GM21447 (cell line): Measurements from ENCODE around the gene ILF3.
A peak's percentile ranks its signal among the peaks of the same experiment; 100 is the strongest.
"Not testable (repeated sequence)": the region's sequence is repeated elsewhere in the genome, so short reads cannot be mapped to it uniquely, and the experiment has no call there.

ENCODE experiments used
- ATAC-seq: cut with Tn5 transposase; IDR thresholded peaks from one replicate; pipeline ENCODE4 v1.9.1; 2021; ENCODE audit not compliant: unreplicated experiment

Gene ILF3

DNA sequence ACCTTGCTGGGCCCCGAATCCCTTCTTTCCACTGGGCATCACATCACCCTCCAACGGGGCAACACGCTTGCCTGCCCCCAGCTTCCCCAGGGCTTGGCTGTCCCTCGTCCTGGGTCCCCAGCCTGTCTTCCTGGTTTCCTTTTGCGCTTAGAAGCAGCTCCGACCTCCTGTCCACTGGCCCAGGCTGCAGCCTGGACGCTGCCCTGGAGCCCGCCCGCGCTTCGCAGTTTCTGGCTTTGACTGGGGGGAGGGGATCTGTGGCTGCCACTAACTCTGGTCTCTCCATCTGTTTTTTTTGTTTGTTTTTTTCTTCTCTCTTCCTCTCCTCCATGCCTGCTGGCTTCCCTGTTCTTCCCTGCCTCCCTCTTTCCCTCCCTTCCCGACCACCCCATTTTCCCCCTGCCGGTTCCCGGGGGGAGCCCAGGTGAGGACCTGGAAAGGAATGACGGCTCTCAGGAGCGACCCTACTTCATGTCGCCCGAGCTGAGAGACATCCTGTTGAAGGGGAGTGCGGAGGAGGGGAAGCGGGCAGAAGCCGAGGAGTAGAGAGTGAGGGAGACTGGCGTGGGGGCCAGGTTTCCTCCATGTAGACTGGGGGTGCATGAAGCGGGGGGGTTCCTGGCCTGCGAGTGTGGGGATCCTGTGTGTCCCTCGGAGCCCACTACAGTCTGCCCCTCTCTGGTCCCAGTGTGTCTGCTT is 11.5 kb upstream of the ILF3 start:
- ATAC-seq = no peak

DNA sequence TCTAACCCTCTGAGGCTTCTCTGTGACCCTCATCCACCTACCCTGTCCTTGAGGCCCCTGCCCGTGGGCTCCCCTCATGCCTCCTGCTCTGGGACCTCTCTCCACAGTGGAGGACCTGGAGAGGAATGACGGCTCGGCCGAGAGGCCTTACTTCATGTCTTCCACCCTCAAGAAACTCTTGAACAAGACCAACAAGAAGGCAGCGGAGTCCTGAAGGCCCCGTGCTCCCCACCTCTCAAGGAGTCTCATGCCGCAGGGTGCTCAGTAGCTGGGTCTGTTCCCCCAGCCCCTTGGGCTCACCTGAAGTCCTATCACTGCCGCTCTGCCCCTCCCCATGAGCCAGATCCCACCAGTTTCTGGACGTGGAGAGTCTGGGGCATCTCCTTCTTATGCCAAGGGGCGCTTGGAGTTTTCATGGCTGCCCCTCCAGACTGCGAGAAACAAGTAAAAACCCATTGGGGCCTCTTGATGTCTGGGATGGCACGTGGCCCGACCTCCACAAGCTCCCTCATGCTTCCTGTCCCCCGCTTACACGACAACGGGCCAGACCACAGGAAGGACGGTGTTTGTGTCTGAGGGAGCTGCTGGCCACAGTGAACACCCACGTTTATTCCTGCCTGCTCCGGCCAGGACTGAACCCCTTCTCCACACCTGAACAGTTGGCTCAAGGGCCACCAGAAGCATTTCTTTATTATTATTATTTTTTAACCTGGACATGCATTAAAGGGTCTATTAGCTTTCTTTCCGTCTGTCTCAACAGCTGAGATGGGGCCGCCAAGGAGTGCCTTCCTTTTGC is 10.8 kb upstream of the ILF3 start:
- ATAC-seq = no peak

DNA sequence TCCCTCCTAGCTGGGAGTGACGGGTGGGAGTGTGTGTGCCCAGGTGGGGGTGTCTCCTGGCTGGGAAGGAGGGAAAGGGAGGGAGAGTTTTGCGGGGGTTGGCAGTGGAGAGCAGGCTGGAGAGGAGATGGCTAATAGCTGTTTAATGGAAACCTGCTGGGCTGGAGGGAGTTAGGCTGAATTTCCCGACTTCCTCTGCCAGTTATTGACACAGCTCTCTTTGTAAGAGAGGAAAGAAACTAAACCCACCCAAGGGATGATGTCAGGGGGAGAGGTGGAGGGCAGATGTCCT is 10.2 kb upstream of the ILF3 start:
- ATAC-seq = no peak

DNA sequence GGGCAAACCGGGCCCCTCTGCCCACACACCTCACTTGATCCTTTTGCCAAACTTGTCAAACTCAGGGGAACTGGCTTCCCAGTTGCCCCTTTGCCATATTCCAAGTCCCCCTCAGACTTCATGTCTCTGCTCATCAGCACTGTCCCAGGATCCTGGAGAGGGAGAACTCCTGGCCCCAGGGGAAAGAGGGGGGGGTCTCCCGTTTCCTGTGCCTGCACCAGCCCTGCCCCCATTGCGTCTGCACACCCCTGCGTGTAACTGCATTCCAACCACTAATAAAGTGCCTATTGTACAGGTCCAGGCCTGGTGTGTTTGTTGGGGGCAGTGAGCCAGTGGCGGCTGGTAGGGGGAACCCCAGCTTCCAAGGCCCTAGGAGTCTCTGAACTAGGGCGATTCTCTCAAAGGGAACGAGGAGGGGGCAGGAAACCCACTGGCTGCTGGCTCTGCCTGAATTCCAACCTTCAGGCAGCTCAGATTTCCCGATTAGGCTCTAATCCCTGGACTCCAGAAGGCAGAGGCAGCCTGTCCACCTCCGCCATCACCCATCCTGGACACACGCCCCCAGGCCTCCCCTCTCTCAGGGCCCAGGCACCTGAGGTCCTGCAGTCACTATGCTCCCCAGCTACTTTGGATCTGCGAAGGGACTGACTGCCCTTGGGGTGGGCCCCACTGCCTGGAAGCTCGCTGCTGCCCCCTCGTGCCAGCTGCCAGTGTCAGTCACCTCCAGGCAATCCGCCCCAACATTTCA is 9.7 kb upstream of the ILF3 start:
- no peak for ATAC-seq

DNA sequence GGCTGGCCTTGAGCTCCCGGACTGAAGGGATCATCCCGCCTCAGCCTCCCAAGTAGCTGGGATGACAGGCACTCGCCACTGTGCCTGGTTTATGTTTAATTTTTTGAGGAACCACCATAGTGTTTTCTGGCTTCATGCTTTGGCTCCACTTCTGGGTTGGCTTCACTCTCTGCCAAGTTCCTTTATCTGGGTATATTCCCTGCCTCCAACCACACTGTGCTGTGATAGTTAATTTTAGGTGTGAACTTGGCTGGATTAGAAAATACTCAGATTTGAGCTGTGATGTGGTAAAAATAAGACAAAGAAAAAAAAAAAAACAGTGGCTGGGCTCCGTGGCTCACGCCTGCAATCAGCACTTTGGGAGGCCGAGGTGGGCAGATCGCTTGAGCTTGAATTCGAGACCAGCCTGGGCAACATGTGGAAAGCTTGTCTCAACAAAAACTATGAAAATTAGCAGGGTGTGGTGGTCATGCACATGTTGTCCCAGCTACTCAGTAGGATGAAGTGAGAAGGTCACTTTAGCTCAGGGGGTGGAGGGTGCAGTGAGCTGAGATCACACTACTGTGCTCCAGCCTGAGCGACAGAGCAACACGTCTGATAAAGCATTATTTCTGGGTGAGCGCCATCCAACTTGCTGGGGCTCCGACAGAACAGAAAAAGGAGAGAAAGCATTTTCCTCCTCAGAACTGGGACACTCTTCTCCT is 7.5 kb upstream of the ILF3 start:
- ATAC-seq = no peak

DNA sequence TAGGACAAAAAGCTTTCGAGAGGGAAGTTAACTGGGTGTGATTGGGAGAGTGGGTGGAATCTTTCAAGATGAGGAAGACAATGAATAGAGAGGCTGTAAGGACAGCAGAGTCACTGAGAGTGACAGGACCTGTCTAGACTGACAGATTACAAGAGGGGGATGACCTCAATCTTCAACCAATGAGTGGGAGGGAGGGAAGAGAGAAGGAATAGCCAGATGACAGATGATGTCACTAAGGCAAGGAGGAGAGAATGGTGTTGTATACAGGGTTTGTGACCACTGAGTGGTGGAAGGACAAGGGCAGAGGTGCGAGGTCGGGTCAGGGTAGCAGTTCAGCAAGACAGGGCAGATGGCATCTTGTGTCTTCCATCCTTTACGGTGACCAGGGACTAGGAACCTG is 5.8 kb upstream of the ILF3 start:
- no peak for ATAC-seq

DNA sequence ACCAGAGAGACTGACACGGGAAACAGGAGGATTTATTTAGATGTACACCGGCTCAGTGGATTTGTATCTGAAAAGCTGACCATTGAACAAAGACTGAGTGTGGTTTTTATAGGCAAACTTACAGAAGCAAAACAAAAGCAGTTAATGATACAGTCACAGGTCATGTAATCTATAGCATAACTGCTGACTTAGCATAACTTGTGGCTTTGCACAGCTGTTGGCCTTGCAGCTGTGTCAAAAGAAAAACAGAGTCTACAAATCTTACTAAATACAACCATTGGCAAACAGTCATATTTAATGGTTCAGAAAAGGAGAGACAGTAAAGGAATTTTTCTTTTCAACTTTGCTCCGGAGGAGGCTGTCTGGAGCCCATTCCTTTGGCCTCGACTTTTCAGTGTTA is 2.3 kb upstream of the ILF3 start:
- ATAC-seq = no peak

GRCh38 chr19:10653482-10653731 is 739 bp upstream of the ILF3 start:
- ATAC-seq = no peak

DNA sequence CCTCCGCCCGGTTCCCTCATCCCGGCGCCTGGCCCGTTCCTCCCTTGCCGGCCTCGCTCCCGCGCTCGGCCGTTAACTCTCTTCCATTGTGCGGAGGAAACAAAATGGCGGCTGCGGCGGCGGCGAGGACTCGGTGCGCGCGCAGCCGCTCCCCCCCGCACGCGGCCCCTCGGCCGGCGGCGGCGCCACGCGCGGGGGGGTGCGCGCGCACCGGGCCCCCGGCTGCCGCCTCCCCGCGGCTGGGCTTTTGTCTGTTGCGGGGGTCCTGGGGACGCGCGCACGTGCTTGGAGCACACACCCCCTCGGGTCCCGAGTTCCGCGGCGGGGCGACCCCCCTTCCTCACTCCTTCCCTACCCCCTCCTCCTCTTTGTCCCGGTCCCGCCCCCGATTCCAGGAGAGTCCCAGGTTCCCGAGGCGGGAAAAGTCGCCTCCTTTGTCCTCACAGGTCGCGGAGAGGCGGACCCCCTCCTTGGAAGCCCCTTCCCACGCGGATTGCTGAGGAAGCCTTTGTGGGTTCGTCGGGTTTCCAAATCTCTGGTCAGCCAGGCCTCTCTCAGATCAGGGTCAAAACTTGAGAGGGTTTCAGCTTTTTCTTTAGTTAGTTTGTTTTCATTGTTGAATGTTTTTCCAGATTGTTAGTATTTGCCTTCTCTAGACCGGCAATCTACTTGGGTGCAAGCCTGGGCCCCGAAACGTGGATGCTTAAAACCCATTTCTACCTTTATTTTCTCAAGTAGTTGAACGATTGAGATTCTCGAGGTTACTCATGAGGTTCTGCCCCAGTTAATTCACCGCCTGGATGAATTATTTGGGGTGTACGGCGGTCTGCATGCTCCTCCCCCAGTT is 687 bp downstream of the ILF3 start:
- ATAC-seq = peak; percentile 13

DNA sequence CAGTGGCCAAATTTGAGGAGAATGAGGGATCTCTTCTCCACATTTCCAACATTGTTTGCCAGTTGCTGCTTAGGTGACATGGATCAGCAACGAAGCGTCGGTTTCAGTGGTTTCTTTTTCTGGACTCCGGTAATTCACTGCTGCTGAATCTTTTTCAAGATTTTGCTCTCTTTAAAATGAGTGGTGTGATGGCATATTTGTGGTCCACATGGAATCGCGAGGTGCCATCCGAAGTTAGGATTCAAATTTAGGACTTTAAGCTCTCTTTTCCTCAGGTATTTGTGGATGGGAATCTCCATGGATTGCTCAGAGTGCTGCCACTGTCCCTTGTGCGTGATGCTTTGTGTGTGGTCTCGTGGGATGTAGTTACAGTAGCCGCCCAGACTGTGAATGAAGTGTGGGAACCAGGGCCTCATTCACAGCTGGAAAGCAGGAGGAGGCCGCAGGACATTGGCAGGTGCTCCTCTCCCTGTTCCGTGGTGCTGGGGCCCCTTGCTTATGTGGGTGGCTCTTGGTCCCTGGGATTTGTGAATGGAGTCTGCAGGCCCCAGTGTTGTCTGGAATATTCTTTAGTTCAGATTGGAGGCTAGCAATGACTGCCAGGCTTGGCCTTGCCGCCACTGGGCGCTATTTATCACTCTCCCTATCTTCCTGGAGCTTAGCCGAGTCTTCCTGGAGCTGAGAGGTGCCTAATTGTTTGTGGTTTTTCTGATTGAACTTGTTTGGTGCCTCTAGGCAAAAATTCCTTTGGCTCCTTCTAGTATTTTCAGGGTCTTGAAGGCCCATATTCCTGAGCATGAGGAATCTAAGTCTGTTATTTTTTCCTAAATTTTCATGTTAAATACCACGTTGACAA is 1.5 kb downstream of the ILF3 start:
- no peak for ATAC-seq

DNA sequence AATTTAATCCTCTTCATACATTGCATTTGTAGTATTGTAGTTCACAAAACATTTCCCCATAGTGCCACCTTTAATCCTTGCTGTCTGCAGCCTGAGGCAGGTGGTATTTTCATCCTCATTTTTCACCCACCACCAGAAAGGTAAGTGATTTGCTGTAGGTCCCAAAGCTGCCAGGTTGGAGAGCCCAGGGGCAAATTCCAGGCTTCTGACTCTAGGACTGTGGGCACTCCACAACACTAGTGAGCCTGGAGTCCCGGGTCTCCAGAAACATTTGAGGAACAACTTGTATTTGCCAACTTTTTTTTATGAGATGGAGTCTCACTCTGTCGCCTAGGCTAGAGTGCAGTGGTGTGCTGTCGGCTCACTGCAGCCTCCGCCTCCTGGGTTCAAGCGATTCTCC is 6.2 kb downstream of the ILF3 start:
- ATAC-seq = no peak

GRCh38 chr19:10661946-10662345 is 7.8 kb downstream of the ILF3 start:
- ATAC-seq = no peak

DNA sequence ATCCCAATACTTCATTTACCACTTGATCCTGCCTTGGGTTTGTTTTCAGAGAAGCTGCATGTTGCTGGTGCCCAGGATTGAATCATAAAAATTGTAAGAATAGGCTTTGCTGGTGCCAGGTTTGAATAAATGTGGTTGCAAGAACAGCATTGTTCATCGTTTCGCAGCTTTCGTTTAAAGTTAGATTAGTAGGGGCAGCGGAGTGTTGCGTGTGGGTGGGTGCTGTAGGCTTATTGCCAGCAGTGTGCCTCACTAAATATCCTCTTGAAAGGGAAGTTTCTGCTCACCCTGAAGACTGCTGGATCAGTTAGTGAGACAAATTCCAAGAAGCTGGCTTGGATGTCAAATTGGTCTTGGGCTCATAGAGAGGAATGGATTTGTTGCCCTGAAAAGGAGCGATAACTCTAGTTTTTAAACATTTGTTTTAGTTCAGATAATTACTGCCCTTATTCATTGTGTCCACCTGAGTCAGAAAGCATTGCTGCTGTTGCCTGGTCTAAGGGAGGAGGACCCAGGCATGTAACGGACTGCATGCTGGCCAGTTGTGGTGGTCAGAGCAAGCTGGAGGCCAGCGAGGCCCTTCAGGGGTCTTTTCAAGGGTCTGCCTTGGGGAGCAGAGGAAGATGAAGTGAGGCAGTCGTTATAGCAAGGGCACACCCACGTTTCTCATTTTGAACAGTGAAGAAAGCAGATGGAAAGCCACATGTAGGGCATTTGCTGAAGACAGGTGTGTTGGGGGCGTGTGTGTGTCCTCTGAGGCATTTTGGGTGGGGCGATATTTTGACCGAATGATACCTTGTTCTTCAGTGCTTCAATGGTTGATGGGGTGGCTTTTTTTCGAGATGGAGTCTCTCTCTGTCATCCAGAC is 8.5 kb downstream of the ILF3 start:
- ATAC-seq = no peak

DNA sequence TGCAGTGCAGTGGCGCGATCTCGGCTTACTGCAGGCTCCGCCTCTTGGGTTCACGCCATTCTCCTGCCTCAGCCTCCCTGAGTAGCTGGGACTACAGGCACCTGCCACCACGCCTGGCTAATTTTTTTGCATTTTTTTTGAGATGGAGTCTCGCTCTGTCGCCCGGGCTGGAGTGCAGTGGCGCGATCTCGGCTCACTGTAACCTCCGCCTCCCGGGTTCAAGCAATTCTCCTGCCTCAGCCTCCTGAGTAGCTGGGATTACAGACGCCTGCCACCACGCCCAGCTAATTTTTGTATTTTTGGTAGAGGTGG is 9.1 kb downstream of the ILF3 start:
- ATAC-seq = not testable (repeated sequence)

DNA sequence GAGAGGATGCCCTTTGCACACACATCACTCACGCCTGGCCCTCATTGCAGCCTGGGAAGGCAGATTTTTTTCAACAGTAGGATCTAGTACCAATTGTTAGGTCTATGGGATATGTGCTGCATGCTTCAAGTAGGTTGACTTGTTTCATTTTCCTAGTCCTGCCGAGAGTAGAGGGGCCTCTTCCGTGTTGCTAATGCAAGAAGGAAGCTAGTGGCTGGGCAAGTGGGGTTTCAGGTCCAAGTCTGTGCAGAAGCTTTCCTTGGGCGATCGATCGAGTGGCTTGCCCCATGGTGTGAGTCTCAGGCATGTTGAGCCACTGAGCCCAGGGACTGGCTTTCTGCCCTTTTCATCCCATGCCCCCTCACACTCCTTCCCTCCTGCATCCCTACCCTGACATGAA is 13.7 kb downstream of the ILF3 start:
- no peak for ATAC-seq

GRCh38 chr19:10669246-10669645 is 15.1 kb downstream of the ILF3 start:
- ATAC-seq = no peak

- no peak for ATAC-seq
These were observed 16.0 kb downstream of the ILF3 start for GRCh38 chr19:10670182-10670581.

DNA sequence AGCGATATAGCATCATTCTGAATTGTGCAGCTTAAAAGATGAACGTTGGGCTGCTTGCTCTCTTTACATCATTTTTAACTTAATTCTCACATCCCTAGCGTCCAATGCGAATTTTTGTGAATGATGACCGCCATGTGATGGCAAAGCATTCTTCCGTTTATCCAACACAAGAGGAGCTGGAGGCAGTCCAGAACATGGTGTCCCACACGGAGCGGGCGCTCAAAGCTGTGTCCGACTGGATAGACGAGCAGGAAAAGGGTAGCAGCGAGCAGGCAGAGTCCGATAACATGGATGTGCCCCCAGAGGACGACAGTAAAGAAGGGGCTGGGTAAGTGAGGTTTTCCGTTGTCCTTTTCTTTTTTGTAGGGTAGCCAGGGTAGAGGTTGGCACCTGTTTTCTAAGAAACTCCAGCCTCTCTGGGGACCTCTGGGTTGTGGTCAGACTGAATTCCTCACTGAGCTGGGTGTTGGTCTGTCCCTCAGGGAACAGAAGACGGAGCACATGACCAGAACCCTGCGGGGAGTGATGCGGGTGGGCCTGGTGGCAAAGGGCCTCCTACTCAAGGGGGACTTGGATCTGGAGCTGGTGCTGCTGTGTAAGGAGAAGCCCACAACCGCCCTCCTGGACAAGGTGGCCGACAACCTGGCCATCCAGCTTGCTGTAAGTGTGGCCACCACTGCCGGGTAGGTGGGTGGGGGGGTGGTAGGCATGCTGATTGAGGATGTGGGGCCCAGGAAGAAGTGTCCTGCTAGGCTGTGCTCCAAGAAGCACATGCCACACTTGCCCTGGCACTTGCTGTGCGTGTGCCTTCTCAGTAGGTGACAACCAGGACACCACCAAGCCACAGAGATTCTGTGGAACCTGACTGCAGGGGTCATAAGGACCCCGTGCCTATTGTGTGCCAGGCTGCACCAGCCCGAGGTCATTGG is 17.0 kb downstream of the ILF3 start:
- no peak for ATAC-seq
